Type B pancreatic cell (in vitro differentiated cells): ENCODE data around the gene ORMDL2. TPM values are rescaled to one million over a fixed set of nuclear protein-coding genes. Genes with fewer than 3 reads are reported as not detected.
A peak's percentile ranks its signal among the peaks of the same experiment; 100 is the strongest.

Experiments
- DNase-seq: peaks from one replicate; pipeline ENCODE4 v3.0.0; 2021; ENCODE audit warnings: mixed read lengths; ENCODE audit not compliant: unreplicated experiment; ENCODE audit errors: extremely low spot score
- H3K27ac Mint-ChIP-seq: 2 replicates; pipeline ENCODE4 v1.8.0; 2021; ENCODE audit warnings: mild to moderate bottlenecking, mixed read lengths
- H3K27me3 Mint-ChIP-seq: 2 replicates; pipeline ENCODE4 v1.8.0; 2021; ENCODE audit warnings: mixed read lengths
- H3K36me3 Mint-ChIP-seq: 2 replicates; pipeline ENCODE4 v1.8.0; 2021; ENCODE audit warnings: mixed read lengths
- H3K4me1 Mint-ChIP-seq: one replicate; pipeline ENCODE4 v1.8.0; 2021; ENCODE audit warnings: mixed read lengths; ENCODE audit not compliant: unreplicated experiment
- H3K4me3 Mint-ChIP-seq: 2 replicates; pipeline ENCODE4 v1.8.0; 2021; ENCODE audit warnings: mild to moderate bottlenecking, mixed read lengths
- H3K9me3 Mint-ChIP-seq: 2 replicates; pipeline ENCODE4 v1.8.0; 2021; ENCODE audit warnings: mixed read lengths
- CTCF ChIP-seq: fragments of 200-600 bp; sonication (generic); conservative IDR thresholded peaks from 2 replicates; pipeline ENCODE4 v1.5.0; 2021; ENCODE audit warnings: antibody characterized with exemption, mild to moderate bottlenecking
- long read RNA-seq: library from polyadenylated mRNA; unstranded; transcript quantifications from one replicate; pipeline ENCODE4 v2.0.0, GENCODE V29; 2020
- total RNA-seq: library from RNA; stranded (reverse); gene quantifications from 2 replicates; pipeline ENCODE4 v1.2.1, GENCODE V29; 2021; ENCODE audit warnings: low replicate concordance

ORMDL2 gene
- total RNA-seq = 50.9 and 76.1 TPM in 2 replicates
- long read RNA-seq, transcript ORMDL2-201 (4 exons, 2,141 nt) = major isoform, 39 of 43 reads
- long read RNA-seq, partial matches to known transcripts = 2 of 43 reads
- long read RNA-seq, other reads (novel, unspliced or antisense) = 2 of 43 reads

- Mint-ChIP-seq H3K36me3 (peaks cover 12% of the 10 kb centered on the region), H3K4me1 (peaks cover 15% of the 10 kb centered on the region), H3K4me3 (no peak within 1 kb of the TSS), H3K9me3 (no peaks in the 10 kb centered on the region), H3K27ac (no peak within 1 kb of the TSS), H3K27me3 (no peaks in the 10 kb centered on the region)
- DNase-seq = peak; percentile 94
- no peak for TF ChIP-seq CTCF
Measured at GRCh38 chr12:55817345-55818139, at the start of gene ORMDL2, which contains the start of gene SARNP. TSS of gene ORMDL2 (plus strand) at chr12:55818041. CDS start at chr12:55819000, 959 bp downstream. TSS of gene SARNP (minus strand) at chr12:55817724. CDS start at chr12:55817701, 23 bp downstream.

- Mint-ChIP-seq H3K27ac (peak overlapping the region; percentile 39), H3K4me3 (peak overlapping the region; percentile 3), H3K4me1 (peaks cover 29% of the 10 kb centered on the region), H3K9me3 (no peaks in the 10 kb centered on the region), H3K27me3 (no peaks in the 10 kb centered on the region), H3K36me3 (peaks cover 31% of the 10 kb centered on the region)
- no peak for TF ChIP-seq CTCF
- DNase-seq = no peak
Measured at GRCh38 chr12:55771736-55772135, 46.1 kb upstream of the ORMDL2 start.

- Mint-ChIP-seq H3K4me3 (no peak overlapping the region), H3K36me3 (peaks cover 29% of the 10 kb centered on the region), H3K9me3 (no peaks in the 10 kb centered on the region), H3K27ac (no peak overlapping the region), H3K27me3 (no peaks in the 10 kb centered on the region), H3K4me1 (peaks cover 13% of the 10 kb centered on the region)
- no peak for DNase-seq
- TF ChIP-seq CTCF = no peak
Measured at GRCh38 chr12:55777856-55778255, 40.0 kb upstream of the ORMDL2 start.

- no peaks in the 10 kb centered on the region for H3K27me3 Mint-ChIP-seq
- peaks cover 36% of the 10 kb centered on the region for H3K36me3 Mint-ChIP-seq
- H3K4me3 Mint-ChIP-seq = no peak overlapping the region
- H3K9me3 Mint-ChIP-seq = no peaks in the 10 kb centered on the region
- H3K4me1 Mint-ChIP-seq = peaks cover 8% of the 10 kb centered on the region
- no peak for DNase-seq
- no peak overlapping the region for H3K27ac Mint-ChIP-seq
- no peak for TF ChIP-seq CTCF
Measured at GRCh38 chr12:55780685-55781084, 37.2 kb upstream of the ORMDL2 start.

GRCh38 chr12:55788546-55788945 is 29.3 kb upstream of the ORMDL2 start:
- no peaks in the 10 kb centered on the region for H3K27me3 Mint-ChIP-seq
- no peak for TF ChIP-seq CTCF
- H3K36me3 Mint-ChIP-seq = peaks cover 49% of the 10 kb centered on the region
- DNase-seq = no peak
- H3K4me1 Mint-ChIP-seq = peaks cover 3% of the 10 kb centered on the region
- H3K27ac Mint-ChIP-seq = no peak overlapping the region
- H3K4me3 Mint-ChIP-seq = no peak overlapping the region
- H3K9me3 Mint-ChIP-seq = no peaks in the 10 kb centered on the region
